Measurements from ENCODE around the gene MYCN.
"Not testable (repeated sequence)": the region's sequence is repeated elsewhere in the genome, so short reads cannot be mapped to it uniquely, and the experiment has no call there.

Gene MYCN

DNA sequence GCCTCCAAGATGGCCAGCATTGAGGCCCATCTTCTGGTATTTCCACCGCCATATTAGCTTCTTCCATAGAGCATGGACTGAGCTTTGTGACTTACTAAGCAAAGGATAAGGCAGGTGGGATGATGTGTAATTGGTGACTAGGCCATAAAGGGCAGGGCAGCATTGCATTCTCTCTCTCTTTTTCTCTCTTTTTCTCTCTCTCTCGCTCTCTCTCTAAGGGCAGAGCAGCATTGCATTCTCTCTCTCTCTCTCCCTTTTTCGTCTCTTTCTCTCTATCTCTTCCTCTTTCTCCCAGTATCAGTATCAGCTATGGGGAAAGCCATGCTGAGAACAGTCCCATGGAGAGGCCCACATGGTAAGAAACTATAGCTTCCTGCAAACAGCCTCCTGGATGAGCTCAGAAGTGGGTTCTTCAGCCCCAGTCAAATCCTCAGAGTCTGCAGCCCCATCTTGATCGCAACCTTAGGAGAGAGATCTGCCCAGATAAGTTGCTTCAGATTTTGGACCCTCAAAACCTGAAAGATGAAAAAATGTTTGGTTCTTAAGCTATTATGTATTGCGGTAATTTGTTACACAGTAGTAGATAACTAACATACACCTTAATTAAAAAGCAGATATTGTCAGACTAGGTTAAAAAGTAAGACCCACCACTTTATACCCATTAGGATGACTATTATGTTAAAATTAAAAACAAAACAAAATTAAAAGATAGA, 39.1 kb upstream of the MYCN start:
- ChIA-PET CTCF (no interaction called here), POLR2A (ENCODE audit: low non-redundant PET) (no interaction called here)
- TF ChIP-seq, protein P1, sequence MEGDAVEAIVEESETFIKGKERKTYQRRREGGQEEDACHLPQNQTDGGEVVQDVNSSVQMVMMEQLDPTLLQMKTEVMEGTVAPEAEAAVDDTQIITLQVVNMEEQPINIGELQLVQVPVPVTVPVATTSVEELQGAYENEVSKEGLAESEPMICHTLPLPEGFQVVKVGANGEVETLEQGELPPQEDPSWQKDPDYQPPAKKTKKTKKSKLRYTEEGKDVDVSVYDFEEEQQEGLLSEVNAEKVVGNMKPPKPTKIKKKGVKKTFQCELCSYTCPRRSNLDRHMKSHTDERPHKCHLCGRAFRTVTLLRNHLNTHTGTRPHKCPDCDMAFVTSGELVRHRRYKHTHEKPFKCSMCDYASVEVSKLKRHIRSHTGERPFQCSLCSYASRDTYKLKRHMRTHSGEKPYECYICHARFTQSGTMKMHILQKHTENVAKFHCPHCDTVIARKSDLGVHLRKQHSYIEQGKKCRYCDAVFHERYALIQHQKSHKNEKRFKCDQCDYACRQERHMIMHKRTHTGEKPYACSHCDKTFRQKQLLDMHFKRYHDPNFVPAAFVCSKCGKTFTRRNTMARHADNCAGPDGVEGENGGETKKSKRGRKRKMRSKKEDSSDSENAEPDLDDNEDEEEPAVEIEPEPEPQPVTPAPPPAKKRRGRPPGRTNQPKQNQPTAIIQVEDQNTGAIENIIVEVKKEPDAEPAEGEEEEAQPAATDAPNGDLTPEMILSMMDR (conservative IDR thresholded peaks at IDR 0.05; ENCODE audit: low read depth) = no peak
- no peak for DNase-seq (ENCODE audit: low spot score)
- no peak overlapping the region for H3K27ac ChIP-seq

DNA sequence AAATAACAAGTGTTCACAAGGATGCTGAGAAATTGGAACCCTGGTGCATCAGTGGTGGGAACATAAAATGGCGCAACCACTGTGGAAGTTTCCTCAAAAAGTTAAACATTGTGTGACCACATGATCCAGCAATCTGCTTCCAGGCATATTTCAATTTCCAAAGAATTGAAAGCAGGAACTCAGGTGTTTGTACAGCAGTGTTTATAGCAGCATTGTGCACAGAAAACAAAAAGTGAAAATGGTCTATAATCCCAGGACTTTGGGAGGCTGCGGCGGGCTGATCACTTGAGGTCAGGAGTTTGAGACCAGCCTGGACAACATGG, 38.6 kb upstream of the MYCN start:
- no peak overlapping the region for H3K27ac ChIP-seq
- no peak for DNase-seq (ENCODE audit: low spot score)
- ChIA-PET CTCF (no interaction called here), POLR2A (ENCODE audit: low non-redundant PET) (no interaction called here)
- TF ChIP-seq, protein P1 (conservative IDR thresholded peaks at IDR 0.05; ENCODE audit: low read depth) = no peak

DNA sequence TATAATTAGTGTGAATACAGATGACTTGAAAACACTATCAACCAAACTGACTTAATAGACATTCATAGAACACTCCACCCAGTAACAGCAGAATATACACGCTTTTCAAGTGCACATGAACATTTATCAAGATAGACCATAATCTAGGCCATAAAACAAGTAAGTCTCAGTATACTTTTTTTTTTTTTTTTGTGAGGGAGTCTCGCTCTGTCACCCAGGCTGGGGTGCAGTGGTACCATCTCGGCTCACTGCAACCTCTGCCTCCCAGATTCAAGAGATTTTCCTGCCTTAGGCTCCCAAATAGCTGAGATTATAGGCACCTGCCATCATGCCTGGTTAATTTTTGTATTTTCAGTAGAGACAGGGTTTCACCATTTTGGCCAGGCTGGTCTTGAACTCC, 36.4 kb upstream of the MYCN start:
- DNase-seq (ENCODE audit: low spot score); POLR2A ChIA-PET (ENCODE audit: low non-redundant PET); CTCF ChIA-PET; H3K27ac ChIP-seq: not testable (repeated sequence)

DNA sequence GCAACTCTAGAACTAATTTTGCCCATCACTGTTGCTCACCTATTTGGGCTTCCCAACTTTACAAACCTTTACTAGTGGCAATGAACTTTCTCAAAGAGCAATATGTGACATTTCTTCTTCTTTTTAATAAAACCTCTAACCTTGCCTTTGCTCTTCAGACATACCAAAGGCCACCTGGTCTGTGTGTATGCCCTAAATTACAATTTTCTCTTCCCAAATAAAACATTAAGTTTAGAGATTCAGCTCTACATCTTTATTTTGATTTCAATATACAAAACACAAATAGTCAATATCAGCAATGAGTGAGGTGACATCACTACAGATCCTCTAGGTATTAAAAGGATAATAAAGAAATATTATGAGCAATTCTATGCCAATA, 35.1 kb upstream of the MYCN start:
- ChIA-PET POLR2A (ENCODE audit: low non-redundant PET) (no interaction called here), CTCF (no interaction called here)
- DNase-seq (ENCODE audit: low spot score) = no peak
- no peak overlapping the region for H3K27ac ChIP-seq
- TF ChIP-seq, protein P1 (conservative IDR thresholded peaks at IDR 0.05; ENCODE audit: low read depth) = no peak

DNA sequence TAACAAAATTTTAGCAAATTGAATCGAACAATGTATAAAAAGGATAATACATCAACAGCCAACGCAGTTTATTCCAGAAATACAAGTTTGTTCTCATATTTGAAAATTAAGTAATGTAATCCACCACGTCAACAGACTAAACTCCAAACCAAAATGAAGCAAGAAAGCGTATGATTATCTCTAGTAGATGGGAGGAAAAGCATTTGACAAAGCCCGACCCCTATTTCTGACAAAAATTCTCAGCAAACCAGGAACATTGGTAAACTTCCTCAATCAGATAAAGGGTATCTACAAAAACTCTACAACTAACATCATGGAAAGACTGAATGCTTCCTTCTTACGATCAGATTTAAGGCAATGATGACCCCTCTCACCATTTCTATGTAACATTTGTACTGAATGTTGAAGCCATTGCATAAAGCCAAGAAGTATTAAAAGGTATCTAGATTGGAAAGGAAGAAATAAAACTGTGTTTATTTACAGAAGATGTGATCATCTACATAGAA, 34.3 kb upstream of the MYCN start:
- H3K27ac ChIP-seq = no peak overlapping the region
- DNase-seq (ENCODE audit: low spot score) = no peak
- CTCF ChIA-PET = interaction anchor here (0.6 kb wide), 1 partner anchor 153 kb away, joined by 4 read pairs; no protein-coding TSS in a partner anchor
- POLR2A ChIA-PET (ENCODE audit: low non-redundant PET) = no interaction called here
- TF ChIP-seq, protein P1 (conservative IDR thresholded peaks at IDR 0.05; ENCODE audit: low read depth) = no peak

DNA sequence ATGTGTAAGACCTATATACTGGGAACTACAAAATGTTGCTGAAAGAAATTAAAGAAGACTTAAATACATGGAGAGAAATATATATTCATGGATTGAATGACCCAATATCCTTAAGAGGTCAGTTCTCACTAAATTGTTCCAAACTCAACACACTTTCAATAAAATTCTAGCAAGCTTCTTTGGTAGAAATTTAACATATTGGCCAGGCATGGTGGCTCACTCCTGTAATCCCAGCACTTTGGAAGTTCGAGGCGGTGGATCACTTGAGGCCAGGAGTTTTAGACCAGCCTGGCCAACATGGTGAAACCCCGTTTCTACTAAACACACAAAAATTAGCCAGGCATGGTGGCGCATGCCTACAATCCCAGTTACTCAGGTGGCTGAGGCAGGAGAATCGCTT, 33.6 kb upstream of the MYCN start:
- H3K27ac ChIP-seq = no peak overlapping the region
- TF ChIP-seq, protein P1 (conservative IDR thresholded peaks at IDR 0.05; ENCODE audit: low read depth) = no peak
- DNase-seq (ENCODE audit: low spot score) = no peak
- POLR2A ChIA-PET (ENCODE audit: low non-redundant PET) = no interaction called here
- CTCF ChIA-PET = interaction anchor here (0.6 kb wide), 1 partner anchor 152 kb away, joined by 4 read pairs; no protein-coding TSS in a partner anchor

DNA sequence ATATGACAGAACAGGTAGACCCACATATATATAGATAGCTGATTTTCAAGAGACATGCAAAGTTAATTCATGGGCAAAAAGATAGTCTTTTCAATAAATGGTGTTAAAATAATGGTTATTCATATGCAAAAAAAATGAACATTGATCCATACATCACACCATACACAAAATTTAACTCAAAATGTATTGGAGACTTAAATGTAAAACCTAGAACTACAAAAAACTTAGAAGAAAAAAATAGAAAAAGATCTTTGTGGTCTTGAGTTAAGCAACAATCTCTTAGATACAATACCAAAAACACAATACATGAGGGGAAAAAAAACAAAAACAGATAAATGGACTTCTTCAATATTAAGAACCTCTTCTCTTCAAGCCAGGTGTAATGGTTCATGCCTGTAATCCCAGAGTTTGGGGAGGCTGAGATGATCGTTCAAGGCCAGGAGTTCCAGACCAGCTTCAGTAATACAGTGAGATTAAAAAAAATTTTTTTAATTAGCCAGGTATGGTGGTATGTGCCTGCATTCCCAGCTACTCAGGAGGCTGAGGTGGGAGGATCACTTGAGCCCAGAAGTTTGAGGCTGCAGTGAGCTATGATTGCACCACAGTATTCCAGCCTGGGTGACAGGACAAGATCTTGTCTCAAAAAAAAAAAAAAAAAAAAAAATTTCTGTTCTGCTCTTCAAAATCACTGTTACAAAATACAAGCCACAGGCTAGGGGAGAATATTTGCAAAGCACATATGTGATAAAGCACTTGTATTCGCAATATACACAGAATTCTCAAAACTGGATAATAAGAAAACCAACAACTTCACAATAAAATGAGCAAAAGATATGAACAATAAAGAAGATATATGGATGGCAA, 32.7 kb upstream of the MYCN start:
- POLR2A ChIA-PET (ENCODE audit: low non-redundant PET) = no interaction called here
- CTCF ChIA-PET = interaction anchor here (0.6 kb wide), 1 partner anchor 607 kb away, joined by 3 read pairs; no protein-coding TSS in a partner anchor
- no peak overlapping the region for H3K27ac ChIP-seq
- TF ChIP-seq, protein P1 (conservative IDR thresholded peaks at IDR 0.05; ENCODE audit: low read depth) = no peak
- DNase-seq (ENCODE audit: low spot score) = no peak

Data from RWPE1 (cell line).